GM21526 (cell line): ENCODE data around the gene OST4.
"Not testable (repeated sequence)": the region's sequence is repeated elsewhere in the genome, so short reads cannot be mapped to it uniquely, and the experiment has no call there.

Experiments
- ATAC-seq: cut with Tn5 transposase; IDR thresholded peaks from one replicate; pipeline ENCODE4 v1.9.1; 2021; ENCODE audit warnings: moderate library complexity; ENCODE audit not compliant: unreplicated experiment, low FRiP score

OST4 gene

GRCh38 chr2:27080140-27080469 lies 8.7 kb upstream of the OST4 start:
- ATAC-seq = no peak

- ATAC-seq = no peak
These were observed 8.0 kb upstream of the OST4 start for GRCh38 chr2:27079233-27080139.

DNA sequence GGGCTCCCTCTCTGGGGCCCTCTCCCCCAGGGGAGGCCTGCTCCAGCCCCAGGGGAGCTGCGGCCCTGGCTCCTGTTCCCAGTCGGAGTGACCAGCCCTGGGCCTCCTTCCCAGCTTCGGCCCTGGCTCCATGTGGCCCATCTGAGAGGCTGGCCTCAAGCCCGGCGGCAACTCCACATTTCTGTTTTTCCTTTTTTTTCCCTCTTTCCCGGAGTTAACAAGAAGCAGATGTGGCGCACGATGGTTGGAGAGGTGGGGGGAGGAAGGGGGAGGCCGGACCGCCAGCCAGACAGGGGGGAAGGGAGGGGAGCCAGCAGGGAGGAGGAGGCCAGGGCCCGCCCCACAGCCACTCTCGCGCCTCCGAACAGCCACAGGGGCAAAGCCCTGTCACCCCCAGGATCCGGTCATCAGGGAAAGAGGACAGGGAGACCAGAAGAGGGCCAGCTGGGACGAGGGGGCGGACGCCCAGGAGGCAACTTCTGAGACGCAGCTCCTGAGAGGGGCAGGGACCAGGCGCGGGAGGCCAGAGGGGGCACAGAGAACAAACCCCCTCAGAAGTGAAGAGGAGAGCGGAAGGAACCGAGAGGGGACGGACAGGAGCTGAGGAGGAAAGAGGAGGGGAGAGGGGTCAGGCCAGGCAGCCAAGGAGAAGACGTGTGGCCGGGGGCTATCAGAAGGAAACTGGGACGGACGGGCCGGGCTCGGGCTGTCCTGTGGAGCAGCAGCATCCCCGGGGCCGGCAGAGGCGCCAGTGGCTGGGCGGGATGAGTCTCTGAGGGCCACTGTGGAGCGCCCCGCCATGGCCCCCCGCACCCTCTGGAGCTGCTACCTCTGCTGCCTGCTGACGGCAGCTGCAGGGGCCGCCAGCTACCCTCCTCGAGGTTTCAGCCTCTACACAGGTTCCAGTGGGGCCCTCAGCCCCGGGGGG lies 7.1 kb upstream of the OST4 start, which contains the start of gene EMILIN1:
TSS of gene EMILIN1 (plus strand) at position 349 of the 928 bp plus-strand sequence. CDS start at position 800, 451 bp downstream.
- ATAC-seq = no peak

- ATAC-seq = no peak
These were observed 5.8 kb upstream of the OST4 start for GRCh38 chr2:27077231-27077630.

GRCh38 chr2:27076323-27076722 lies 4.9 kb upstream of the OST4 start:
- ATAC-seq = no peak

- not testable (repeated sequence) for ATAC-seq
These were observed 4.1 kb upstream of the OST4 start for GRCh38 chr2:27075566-27075871.

DNA sequence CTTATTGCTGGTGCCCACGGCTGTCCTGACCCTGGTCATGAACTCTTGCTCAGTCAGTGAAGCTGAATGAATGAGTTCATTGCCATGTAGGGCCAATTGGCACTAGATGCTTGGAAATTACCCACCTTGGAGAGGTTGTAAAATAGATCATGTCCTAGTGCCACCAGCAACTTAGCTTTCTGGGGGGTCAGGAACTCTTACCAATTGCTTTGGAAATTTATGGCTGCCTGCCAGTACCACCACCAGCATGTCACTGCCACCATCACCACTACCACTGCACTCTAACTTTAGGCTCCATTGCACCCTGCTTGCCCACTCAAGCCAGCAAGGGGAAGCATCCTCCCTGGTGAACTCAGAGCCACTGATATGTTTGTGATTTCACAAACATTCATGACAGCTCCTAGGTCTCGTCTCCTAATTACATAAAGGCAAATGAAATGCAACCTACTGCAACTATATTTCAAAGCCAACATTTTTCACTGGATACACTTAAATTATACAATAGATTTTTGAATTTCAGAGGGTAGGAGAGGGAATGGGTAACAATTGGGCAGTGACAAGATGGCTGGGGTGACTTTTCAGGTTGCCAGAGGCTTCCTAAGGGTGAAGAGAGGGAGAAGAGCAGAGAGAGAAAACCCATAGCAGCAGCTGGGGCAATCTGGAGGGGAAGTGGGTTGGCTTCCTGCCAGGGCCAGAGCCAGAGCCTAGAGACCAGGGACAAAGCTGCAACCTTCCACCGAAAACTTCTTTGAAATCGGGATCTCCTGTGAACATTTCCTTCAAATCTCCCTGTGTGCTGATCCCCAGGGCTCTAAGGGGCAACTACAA lies 3.5 kb upstream of the OST4 start:
- ATAC-seq = no peak

DNA sequence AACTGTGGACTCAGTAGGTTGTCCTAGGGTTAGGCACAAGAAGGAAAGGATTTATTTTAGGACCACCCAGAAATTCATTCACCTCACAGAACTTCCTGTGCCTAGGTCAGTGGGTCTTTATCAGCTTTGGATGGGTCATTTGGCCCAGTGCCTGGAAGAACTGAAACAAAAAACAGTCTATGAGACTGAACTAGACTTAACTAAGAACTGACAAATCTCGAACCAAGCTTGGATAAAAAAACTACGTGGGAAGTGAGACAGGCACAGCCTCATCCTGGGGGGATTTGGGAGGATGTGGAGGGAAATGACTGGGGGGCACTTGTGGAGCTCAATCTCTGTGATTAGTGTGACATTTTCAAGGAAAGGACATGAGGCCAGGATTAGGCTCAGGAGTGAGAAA lies 2.3 kb upstream of the OST4 start:
- ATAC-seq = no peak

GRCh38 chr2:27072920-27073319 lies 1.5 kb upstream of the OST4 start:
- ATAC-seq = no peak

- ATAC-seq = peak; percentile 31
These were observed 756 bp upstream of the OST4 start for GRCh38 chr2:27071990-27072830.

DNA sequence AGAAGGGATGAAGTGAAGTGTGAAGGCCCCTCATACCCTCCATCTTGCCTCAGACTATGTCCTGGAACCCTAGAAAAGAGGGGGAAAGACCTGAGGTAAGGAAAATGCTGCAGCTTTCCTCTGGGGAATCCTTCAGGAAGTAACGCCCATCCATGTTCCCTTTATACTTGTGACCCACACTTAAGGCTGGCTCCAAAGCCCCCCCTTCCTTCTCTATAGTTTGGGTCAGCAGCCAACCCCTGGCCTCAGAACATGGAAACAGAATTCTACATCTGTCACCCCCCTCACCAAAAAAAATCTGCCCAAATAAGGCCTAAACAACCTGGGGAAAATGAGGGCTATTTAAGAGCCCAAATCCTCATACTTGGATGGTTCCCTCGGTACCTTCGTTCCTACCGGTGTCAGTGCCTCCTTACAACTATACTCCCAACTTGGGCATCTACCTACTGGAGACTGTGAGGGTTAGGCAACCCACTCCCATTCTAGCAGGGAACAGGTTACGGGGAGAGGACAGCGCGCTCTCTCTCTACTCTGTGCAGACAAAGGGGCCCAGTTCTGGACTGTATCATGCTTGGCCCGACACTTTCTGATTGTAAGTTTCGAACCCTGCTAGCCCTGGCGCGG lies 689 bp downstream of the OST4 start:
- ATAC-seq = no peak

DNA sequence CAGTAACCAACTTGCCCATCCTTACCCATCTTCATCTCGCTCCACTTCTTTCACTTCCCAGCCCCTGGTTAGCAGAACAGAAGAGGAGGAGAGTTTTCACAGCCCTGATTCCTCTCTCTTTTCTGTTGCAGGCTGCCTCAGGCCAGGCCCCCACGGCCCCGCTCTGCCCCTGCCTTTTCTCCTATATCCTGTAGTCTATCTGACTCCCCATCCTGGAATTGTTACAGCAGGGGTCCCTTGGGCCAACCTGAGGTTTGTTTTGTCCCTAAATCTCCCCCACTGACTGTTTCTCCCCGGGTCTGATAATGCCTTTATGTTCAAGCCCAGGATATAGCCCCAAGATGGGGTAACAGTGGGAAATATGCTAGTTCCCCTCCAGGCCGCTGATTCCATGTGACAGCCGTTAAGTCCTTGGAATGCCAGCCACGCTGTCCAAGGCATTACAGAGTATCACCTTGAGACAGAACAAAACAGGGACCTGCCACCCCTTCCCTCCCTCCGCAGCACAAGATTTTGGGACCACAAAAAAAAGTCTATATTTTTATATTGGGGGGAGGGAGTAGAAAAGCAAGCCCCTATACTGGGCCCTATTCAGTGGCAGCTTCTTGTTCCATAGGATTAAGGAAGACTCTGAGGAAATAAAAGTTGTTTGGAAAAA lies 1.4 kb downstream of the OST4 start:
- no peak for ATAC-seq

DNA sequence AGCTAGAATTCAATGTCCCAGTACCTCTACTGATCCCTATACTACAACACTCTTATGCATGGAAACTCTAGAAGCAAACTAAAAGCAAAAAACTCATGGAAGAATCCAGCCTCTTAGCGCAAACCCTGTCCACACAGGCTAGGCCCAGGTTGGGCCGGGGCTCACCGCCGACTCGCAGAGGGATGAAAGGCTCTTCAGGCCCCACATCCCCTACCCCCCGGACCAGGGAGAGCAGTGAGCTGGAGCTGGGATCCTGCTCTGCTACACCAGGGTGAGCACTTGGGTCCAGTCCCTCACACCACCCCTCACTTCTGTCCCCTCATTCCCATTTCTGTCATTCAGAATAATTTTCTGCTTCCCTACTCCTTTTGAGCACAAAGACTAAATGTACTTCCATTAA lies 2.0 kb downstream of the OST4 start:
- no peak for ATAC-seq

DNA sequence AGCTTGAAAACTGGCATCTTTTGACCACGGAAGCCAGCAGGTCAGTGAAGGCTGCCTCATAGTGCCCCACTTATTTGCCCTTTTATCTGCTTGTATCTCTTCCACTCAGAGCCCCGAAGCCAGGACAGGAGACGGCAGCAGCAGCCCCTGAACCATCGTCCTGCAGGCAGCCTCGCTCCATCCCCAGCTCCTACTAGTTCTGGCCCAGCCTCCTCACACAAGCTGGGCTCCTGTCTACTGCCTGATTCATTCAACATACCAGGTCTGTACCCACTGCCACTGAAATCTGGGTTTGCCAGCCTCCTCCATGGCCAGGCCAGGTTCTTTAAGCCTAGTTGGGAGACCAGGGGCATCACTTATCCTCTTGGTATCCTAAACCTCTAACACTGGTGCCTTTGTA lies 4.1 kb downstream of the OST4 start:
- ATAC-seq = no peak

- ATAC-seq = no peak
These were observed 6.3 kb downstream of the OST4 start for GRCh38 chr2:27065128-27065527.

- no peak for ATAC-seq
These were observed 11.1 kb downstream of the OST4 start for GRCh38 chr2:27060323-27060722.

GRCh38 chr2:27059141-27059820 lies 12.2 kb downstream of the OST4 start:
- ATAC-seq = no peak

GRCh38 chr2:27058210-27058609 lies 13.2 kb downstream of the OST4 start:
- ATAC-seq = no peak
